ENCODE data around the gene PMS2. TPM values are rescaled to one million over a fixed set of nuclear protein-coding genes. Genes with fewer than 3 reads are reported as not detected.
"Not testable (repeated sequence)": the region's sequence is repeated elsewhere in the genome, so short reads cannot be mapped to it uniquely, and the experiment has no call there.

Gene PMS2
- total and polyA plus RNA-seq, 10 of the 15 experiments (the other 5 are each of a cell fraction or from before 2014, with no cell fraction given), result 3.6 to 25.4 (median 18.0) TPM

DNA sequence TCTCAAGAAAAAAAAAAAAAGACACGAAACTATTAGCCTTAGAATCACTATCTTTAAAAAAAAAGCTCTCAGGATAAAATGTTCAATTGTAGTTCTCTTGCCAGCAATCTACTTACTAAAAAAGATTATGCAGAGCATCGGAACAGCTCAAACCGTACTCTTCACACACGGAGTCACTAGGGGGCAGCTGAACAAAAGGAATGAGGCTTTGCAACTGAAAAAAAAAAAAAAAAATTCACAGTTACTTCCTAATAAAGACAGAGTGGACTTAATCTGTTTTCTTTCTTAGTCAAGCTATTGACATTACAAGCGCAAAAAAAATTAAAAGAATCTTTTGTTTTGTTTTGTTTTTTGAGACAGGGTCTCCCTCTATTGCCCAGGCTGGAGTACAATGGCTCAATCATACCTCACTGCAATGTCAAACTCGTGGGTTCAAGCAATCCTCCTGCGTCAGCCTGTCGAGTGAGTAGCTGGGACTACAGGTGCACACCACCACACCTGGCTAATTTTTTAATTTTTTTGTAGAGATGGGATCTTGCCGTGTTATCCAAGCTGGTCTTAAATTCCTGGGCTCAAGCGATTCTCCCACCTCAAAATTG is 11.5 kb downstream of the PMS2 start (continued):
- TF ChIP-seq, protein P1, sequence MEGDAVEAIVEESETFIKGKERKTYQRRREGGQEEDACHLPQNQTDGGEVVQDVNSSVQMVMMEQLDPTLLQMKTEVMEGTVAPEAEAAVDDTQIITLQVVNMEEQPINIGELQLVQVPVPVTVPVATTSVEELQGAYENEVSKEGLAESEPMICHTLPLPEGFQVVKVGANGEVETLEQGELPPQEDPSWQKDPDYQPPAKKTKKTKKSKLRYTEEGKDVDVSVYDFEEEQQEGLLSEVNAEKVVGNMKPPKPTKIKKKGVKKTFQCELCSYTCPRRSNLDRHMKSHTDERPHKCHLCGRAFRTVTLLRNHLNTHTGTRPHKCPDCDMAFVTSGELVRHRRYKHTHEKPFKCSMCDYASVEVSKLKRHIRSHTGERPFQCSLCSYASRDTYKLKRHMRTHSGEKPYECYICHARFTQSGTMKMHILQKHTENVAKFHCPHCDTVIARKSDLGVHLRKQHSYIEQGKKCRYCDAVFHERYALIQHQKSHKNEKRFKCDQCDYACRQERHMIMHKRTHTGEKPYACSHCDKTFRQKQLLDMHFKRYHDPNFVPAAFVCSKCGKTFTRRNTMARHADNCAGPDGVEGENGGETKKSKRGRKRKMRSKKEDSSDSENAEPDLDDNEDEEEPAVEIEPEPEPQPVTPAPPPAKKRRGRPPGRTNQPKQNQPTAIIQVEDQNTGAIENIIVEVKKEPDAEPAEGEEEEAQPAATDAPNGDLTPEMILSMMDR (IDR thresholded peaks at IDR 0.05 in 2 of 3, conservative IDR thresholded peaks at IDR 0.05 in 1 of 3; ENCODE audit: control insufficient read depth in 2 of 3, extremely low read depth in 1 of 3, insufficient read depth in 1 of 3, low read depth in 3 of 3, low read length in 3 of 3), result peak; percentile 52 to 61 (median 56)
- TF ChIP-seq YBX1 (IDR thresholded peaks at IDR 0.05) (no peak), SMC3 (IDR thresholded peaks at IDR 0.05; ENCODE audit: borderline replicate concordance, low read length) (peak; percentile 75)

DNA sequence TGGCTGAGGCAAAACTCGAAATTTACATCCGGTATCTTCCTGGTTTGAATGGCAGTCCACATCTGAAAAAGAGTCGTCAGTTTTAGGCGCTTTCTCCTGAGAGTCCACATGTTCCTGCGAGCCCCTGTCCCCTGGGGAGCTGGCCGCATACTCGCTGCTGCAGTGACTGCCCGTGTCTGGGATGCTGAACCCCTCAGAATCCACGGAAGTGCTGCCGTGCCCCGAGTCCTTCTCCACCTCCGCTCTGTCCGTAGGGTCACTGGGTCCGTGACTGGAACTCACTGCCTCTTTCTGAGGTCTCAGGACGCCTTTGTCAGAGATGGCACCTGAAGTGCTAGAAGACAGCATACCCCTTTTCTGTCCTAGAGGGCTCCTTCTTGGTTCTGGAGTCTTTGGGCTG is 21.8 kb downstream of the PMS2 start:
- FAIRE-seq; intact Hi-C loops (cut with micrococcal nuclease; ENCODE audit: unreplicated experiment); H3K9me3 ChIP-seq (replicated peaks; ENCODE audit: control insufficient read depth, insufficient read depth, low read length); H3K27ac ChIP-seq (ENCODE audit: control insufficient read depth, insufficient read depth); H3K36me3 ChIP-seq (ENCODE audit: control insufficient read depth in 2 of 2, insufficient read depth in 2 of 2, low read length in 1 of 2); H4K20me1 ChIP-seq (ENCODE audit: control insufficient read depth, insufficient read depth); H3K9ac ChIP-seq (ENCODE audit: control insufficient read depth, insufficient read depth, low read length); POLR2A ChIA-PET; DNase-seq (ENCODE audit: low read depth, low spot score); H3K4me3 ChIP-seq; H2AFZ ChIP-seq (ENCODE audit: control insufficient read depth, low read depth, low read length); H3K79me2 ChIP-seq (ENCODE audit: control insufficient read depth, insufficient read depth, low read length); H3K27me3 ChIP-seq (replicated peaks in 1 of 2; ENCODE audit: control insufficient read depth in 2 of 2, insufficient read depth in 2 of 2, low read length in 1 of 2); CTCF ChIA-PET; H3K4me1 ChIP-seq (ENCODE audit: control insufficient read depth, insufficient read depth, low read length); SMC1A ChIA-PET (ENCODE audit: uncharacterized antibody, unreplicated experiment); in situ Hi-C loops (cut with MboI); ATAC-seq; H3K4me2 ChIP-seq (ENCODE audit: control insufficient read depth, insufficient read depth): not testable (repeated sequence)
- 98% methylated on average over 15 of the region's 15 CpGs for WGBS (ENCODE audit: insufficient coverage, insufficient replicate concordance, low lambda C conversion rate, missing lambda C conversion rate)
- RAD21 ChIA-PET (ENCODE audit: unreplicated experiment), result interaction anchor here (0.6 kb wide), 1 partner anchor 117 kb away, joined by 3 read pairs; no protein-coding TSS in a partner anchor
- BruUV-seq (replicated peaks), result TSS peak; percentile 72

GRCh38 chr7:5979680-5980314 is 29.1 kb downstream of the PMS2 start:
- H4K20me1 ChIP-seq (ENCODE audit: control insufficient read depth, insufficient read depth); H3K27ac ChIP-seq (ENCODE audit: control insufficient read depth, insufficient read depth); H3K27me3 ChIP-seq (replicated peaks in 1 of 2; ENCODE audit: control insufficient read depth in 2 of 2, insufficient read depth in 2 of 2, low read length in 1 of 2); H3K36me3 ChIP-seq (ENCODE audit: control insufficient read depth in 2 of 2, insufficient read depth in 2 of 2, low read length in 1 of 2); H3K4me2 ChIP-seq (ENCODE audit: control insufficient read depth, insufficient read depth); in situ Hi-C loops (cut with MboI); H3K4me3 ChIP-seq; POLR2A ChIA-PET; CTCF ChIA-PET; H3K9me3 ChIP-seq (replicated peaks; ENCODE audit: control insufficient read depth, insufficient read depth, low read length); ATAC-seq; intact Hi-C loops (cut with micrococcal nuclease; ENCODE audit: unreplicated experiment); H3K79me2 ChIP-seq (ENCODE audit: control insufficient read depth, insufficient read depth, low read length); H3K4me1 ChIP-seq (ENCODE audit: control insufficient read depth, insufficient read depth, low read length); RAD21 ChIA-PET (ENCODE audit: unreplicated experiment); H3K9ac ChIP-seq (ENCODE audit: control insufficient read depth, insufficient read depth, low read length); H2AFZ ChIP-seq (ENCODE audit: control insufficient read depth, low read depth, low read length); DNase-seq (ENCODE audit: low read depth, low spot score); SMC1A ChIA-PET (ENCODE audit: uncharacterized antibody, unreplicated experiment): not testable (repeated sequence)
- BruUV-seq (replicated peaks), result TSS peak; percentile 67
- WGBS (ENCODE audit: insufficient coverage, insufficient replicate concordance, low lambda C conversion rate, missing lambda C conversion rate), result 96% methylated on average over 2 of the region's 12 CpGs
- peak; percentile 31 for FAIRE-seq

DNA sequence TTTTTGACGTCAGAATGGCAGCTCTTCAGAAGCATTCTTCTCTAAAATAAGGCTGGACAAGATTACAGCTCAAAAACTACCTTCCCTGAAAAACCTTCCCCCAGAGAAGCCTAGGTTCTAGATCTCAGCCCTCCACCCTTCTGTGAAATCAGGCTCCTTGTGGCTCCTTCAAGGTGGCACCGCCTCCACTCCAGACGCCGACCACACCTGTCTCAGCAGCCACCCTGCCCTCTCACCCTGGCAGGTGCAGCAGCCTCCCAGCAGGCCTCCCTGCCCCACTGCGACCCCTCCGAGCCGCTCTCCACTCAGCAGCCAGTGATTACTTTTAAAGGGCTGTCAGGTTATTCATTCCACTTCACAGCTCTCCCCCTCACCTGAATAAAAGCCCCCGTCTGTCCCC is 35.3 kb downstream of the PMS2 start:
- SMC1A ChIA-PET (ENCODE audit: uncharacterized antibody, unreplicated experiment); intact Hi-C loops (cut with micrococcal nuclease; ENCODE audit: unreplicated experiment); RAD21 ChIA-PET (ENCODE audit: unreplicated experiment); H3K9me3 ChIP-seq (replicated peaks; ENCODE audit: control insufficient read depth, insufficient read depth, low read length); ATAC-seq; H4K20me1 ChIP-seq (ENCODE audit: control insufficient read depth, insufficient read depth); CTCF ChIA-PET; POLR2A ChIA-PET; H3K79me2 ChIP-seq (ENCODE audit: control insufficient read depth, insufficient read depth, low read length); H3K4me3 ChIP-seq; in situ Hi-C loops (cut with MboI); FAIRE-seq; DNase-seq (ENCODE audit: low read depth, low spot score); H2AFZ ChIP-seq (ENCODE audit: control insufficient read depth, low read depth, low read length); H3K27me3 ChIP-seq (replicated peaks in 1 of 2; ENCODE audit: control insufficient read depth in 2 of 2, insufficient read depth in 2 of 2, low read length in 1 of 2); H3K36me3 ChIP-seq (ENCODE audit: control insufficient read depth in 2 of 2, insufficient read depth in 2 of 2, low read length in 1 of 2); H3K9ac ChIP-seq (ENCODE audit: control insufficient read depth, insufficient read depth, low read length); H3K27ac ChIP-seq (ENCODE audit: control insufficient read depth, insufficient read depth); H3K4me2 ChIP-seq (ENCODE audit: control insufficient read depth, insufficient read depth); H3K4me1 ChIP-seq (ENCODE audit: control insufficient read depth, insufficient read depth, low read length): not testable (repeated sequence)
- TSS peak; percentile 66 for BruUV-seq (replicated peaks)
- no CpG with 5 or more reads among the region's 8 CpGs for WGBS (ENCODE audit: insufficient coverage, insufficient replicate concordance, low lambda C conversion rate, missing lambda C conversion rate)
